Measurements from ENCODE around the gene ANKRD31.

The ANKRD31 gene

GRCh38 chr5:75054134-75054930 is 182.3 kb downstream of the ANKRD31 start:
- H3K27me3 ChIP-seq, result no peaks in the 10 kb centered on the region
- no peaks in the 10 kb centered on the region for H3K36me3 ChIP-seq
- H3K27ac ChIP-seq, result peak overlapping the region; percentile 93 to 98
- TF ChIP-seq CTCF (IDR thresholded peaks at IDR 0.05), result no peak
- peak overlapping the region; percentile 79 to 95 for H3K4me3 ChIP-seq
- no peaks in the 10 kb centered on the region for H3K9me3 ChIP-seq
- peak; percentile 54 to 79 for DNase-seq
- H3K4me1 ChIP-seq, result peaks cover 0 to 37% (median 13%) of the 10 kb centered on the region in 4 donors
- intact Hi-C loops (cut with DNase I; ENCODE audit: low total_unique reads), result loop anchor here (5.0 to 10.0 kb wide), 3 partner anchors 180 to 458 kb away; partner anchors contain the start of genes ANKRD31, CERT1, HMGCR and POLK

DNA sequence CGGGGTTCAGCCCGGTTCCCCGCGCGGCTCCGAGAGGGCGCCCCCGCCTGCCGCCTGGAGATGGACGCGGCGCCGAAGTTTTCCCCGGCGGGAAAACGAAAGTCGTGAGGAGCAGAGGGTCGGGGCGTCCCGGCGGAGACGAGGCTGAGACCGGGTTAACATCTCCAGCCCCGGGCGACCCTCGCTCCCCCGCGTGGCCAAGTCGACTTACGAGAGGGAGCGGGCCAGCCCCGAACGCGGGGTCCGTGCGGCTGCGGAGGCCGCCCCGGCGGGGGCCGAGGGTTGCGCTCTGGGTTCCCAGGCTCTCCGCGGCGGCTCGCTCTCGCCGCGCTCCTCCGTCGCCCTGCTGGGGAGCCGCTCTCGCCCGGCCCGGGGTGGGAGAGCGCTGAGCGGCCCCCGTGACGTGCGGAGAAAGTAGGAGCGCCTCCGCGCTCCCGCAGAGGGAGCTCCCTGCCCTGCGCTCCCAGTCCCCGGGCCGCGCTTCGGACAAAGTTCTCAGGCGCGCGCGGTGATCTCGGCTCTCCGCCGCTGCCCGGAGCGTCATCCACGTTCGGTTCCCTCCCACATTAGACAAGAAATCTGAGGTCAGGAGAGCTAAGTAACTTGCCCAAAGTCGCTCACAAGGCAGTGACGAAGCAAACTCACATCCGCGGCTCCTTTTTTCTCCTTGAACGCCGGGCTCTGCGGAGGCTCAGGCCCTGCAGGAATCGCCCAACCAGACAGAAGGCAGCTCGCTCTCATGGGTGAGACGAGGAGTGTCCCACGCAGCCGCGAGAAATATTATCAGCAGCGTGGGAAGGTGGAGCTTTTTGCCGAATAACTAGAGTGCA is 183.2 kb downstream of the ANKRD31 start:
- H3K27me3 ChIP-seq, result no peaks in the 10 kb centered on the region
- intact Hi-C loops (cut with DNase I; ENCODE audit: low total_unique reads), result loop anchor here (5.0 to 10.0 kb wide), 3 partner anchors 181 to 459 kb away; partner anchors contain the start of genes ANKRD31, CERT1, HMGCR and POLK
- H3K4me1 ChIP-seq, result peaks cover 0 to 45% (median 14%) of the 10 kb centered on the region in 4 donors
- TF ChIP-seq CTCF (IDR thresholded peaks at IDR 0.05), result peak in 1 of 2 experiments; percentile 3
- no peaks in the 10 kb centered on the region for H3K9me3 ChIP-seq
- H3K4me3 ChIP-seq, result peak overlapping the region; percentile 79 to 95
- H3K36me3 ChIP-seq, result no peaks in the 10 kb centered on the region
- peak overlapping the region; percentile 93 to 98 for H3K27ac ChIP-seq
- DNase-seq, result peak; percentile 34 to 81

GRCh38 chr5:75053054-75053303 is 183.7 kb downstream of the ANKRD31 start:
- Histone ChIP-seq H3K9me3 (no peaks in the 10 kb centered on the region), H3K27me3 (no peaks in the 10 kb centered on the region), H3K4me3 (peak overlapping the region; percentile 79 to 95), H3K36me3 (no peaks in the 10 kb centered on the region), H3K4me1 (peaks cover 0 to 49% (median 18%) of the 10 kb centered on the region in 4 donors), H3K27ac (peak overlapping the region; percentile 93 to 98)
- intact Hi-C loops (cut with DNase I; ENCODE audit: low total_unique reads), result loop anchor here (5.0 to 10.0 kb wide), 3 partner anchors 182 to 459 kb away; partner anchors contain the start of genes ANKRD31, CERT1, HMGCR and POLK
- DNase-seq, result no peak
- TF ChIP-seq CTCF (IDR thresholded peaks at IDR 0.05), result no peak

- H3K36me3 ChIP-seq, result no peaks in the 10 kb centered on the region
- DNase-seq, result peak; percentile 30 to 80
- no peaks in the 10 kb centered on the region for H3K9me3 ChIP-seq
- peaks cover 0 to 53% (median 21%) of the 10 kb centered on the region in 4 donors for H3K4me1 ChIP-seq
- peak within 1 kb of the TSS; percentile 93 to 98 for H3K27ac ChIP-seq
- intact Hi-C loops (cut with DNase I; ENCODE audit: low total_unique reads), result loop anchor here (5.0 to 10.0 kb wide), 3 partner anchors 182 to 460 kb away; partner anchors contain the start of genes ANKRD31, CERT1, HMGCR and POLK
- H3K4me3 ChIP-seq, result peak within 1 kb of the TSS; percentile 79 to 95
- no peaks in the 10 kb centered on the region for H3K27me3 ChIP-seq
- no peak for TF ChIP-seq CTCF (IDR thresholded peaks at IDR 0.05)
Observed at GRCh38 chr5:75052192-75053053, 184.3 kb downstream of the ANKRD31 start, which contains the start of gene GCNT4. TSS of gene GCNT4 (minus strand) at chr5:75052558. CDS start at chr5:75030037, 22,521 bp downstream.
